Germinal center (tissue), 1 donor: ENCODE results near the gene RAB17.

Experiments
- DNase-seq: peaks from one replicate; pipeline ENCODE4 v3.0.0; 2012; ENCODE audit warnings: mixed read lengths, low spot score

RAB17 gene

DNA sequence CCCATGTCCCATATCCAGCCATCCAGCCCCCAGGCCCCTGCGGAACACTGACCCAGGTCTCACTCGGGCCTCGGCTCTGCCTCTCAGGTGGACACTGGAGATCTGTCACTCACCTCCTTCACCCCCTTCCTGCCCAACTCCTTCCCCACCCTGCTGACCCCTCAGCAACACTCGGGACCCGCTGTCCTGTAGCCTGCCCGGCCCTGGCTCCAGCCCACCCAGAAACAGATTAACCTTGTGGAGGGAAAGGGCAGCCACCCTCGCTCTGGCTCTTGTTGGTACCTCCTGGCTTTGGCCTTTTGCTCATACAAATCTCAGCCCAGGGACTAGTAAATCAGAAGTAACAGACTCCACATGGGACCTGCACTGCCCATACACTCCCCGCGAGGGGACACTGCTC lies 53.9 kb downstream of the RAB17 start:
- DNase-seq = no peak

DNA sequence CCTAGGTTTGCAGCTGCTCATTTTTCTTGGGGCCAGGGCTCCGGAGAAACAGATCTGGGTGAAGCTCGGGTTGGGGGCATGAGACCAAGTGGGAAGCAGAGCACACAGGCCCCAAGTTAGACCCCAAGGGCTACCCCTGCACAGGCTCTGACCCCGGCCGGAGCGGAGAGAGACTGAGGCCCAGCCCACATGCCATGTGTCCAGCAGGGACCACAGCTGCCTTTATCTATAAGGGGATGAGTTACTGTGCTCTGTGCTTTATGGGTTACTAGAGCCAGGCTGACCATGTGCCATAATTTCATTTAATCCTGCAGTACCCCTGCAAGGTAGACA lies 54.5 kb downstream of the RAB17 start:
- DNase-seq = no peak

DNA sequence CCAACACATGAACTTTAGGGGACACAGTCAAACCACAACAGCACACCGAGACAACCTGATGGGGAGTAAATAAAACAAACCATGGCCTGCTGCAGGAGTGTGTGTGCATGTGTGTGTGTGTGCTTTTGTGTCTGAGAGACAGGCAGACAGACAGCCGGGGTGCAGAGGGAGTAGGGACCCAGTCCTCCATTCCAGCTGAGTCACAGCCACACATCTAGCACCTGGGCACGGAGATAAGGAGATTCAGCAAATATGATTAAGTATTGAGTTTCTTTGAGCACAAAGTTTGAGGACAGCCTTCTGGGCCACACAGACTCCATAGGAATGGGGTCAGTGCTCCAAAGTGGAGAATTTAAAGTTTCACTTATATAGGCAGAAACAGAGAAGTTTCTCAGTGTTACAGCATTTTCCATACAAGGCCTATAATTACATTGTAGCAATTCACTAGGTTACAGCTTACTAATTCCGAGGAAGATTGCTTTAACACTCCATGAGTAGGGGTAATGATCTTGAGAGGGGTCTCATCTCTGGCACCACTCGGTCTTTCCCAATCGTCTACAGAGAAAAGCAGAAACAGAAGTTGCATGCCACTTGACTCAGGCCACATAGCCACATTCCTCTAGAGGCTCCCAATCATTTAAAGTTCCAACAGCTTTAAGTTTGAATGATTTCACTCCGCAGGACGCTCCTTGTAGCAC lies 55.0 kb downstream of the RAB17 start:
- DNase-seq = no peak

DNA sequence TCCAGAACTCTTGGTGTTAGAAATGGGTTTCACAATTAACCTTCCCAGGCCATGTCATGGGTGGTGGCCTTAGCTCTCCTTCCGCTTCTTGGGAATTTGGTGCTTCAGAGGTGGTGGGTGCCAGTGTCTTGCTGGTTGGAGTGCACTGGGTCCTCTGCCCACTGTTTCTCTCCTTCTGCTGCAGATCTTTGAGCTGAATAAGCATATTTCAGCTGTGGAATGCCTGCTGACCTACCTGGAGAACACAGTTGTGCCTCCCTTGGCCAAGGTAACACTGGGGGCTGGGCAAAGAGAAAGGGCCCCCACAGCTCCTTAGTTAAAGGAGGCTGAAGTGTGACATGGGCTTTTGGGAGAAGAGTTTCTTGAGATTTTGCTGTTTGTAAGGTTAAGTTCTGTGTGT lies 56.2 kb downstream of the RAB17 start:
- no peak for DNase-seq

DNA sequence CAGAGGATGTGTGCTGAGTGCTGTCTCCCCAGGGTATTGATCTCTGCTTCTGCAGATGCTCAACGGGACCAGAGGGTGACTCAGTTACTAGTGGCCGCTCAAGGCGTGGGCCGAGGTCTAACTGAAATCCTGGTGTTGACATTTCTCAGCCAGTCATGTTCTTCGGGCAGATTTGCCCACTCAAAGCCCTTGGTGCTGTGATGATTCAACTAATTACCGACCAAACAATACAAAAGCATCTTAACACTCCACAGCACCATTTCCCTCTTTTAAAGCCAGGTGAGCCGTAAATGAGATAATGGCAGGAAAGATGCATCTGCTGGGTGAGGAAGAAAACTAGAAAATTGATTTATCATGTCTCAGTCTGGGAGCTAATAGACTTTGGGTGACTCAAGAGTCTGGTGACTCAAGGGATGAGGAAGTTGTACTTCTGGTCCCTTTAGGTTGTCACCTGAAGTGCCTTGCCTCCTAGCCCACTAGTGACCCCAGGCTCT lies 56.8 kb downstream of the RAB17 start:
- DNase-seq = no peak

DNA sequence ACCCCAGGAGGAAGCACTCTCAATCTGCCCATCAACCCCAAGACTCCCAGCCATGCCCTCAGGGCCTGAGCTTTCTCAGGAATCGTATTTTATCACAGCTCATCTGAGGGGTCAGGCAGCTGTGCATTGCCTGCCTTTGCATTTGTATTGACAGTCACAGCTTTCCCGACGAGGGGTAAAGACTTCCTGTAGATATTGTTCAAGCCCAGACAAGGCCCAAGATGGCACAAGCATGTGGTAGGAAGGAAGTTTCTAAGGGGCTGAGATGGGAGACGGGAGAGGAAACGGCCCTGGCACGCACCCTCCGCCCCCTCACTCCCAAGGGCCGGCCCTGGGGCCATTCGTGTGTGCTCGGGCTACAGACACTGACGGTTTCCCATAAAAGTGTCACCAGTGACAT lies 58.4 kb downstream of the RAB17 start:
- no peak for DNase-seq

DNA sequence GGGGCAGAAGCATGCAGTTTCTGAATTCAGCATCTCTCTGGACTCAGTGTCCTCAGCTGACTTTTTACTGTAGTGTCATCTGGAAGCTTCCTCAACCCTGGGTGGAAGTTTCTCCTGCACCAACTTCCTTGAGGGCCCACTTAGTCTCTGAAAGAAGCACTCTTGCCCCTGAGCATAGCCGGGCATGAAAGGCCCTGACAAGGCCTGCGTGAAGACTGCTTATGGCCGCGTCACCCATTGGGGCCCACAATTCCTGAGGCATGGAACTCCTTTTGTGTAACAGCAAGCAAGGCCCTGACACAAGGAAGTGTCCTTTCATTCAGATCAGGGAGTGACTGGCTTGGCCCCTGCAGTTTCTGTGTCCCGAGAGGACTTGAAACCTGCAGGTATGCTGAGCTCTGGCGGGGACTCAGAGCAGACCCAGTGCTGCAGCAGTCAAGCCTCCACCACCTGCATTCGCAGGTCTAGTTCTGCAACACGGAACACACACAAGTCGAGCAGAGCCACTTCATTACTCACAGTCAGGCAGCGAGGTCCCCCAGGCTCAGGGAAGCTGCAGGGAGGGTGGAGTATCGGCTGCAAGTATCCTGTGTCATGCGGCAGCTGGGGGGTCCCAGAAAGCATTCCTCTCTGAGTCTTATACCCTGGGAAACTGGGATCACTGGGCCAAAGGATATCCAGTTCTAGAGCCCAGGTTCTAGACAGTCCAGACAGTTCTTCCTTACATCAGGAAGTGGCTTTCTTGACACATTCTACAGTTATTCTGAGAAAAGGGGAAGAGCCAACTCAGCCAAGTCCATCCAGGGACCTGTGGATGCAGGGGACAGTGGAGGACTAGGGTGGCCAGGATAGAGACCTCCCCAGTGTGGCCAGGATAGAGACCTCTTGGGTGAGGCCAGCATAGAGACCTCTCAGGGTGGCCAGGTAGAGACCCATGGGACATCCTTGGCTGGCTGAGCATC lies 59.8 kb downstream of the RAB17 start:
- no peak for DNase-seq

DNA sequence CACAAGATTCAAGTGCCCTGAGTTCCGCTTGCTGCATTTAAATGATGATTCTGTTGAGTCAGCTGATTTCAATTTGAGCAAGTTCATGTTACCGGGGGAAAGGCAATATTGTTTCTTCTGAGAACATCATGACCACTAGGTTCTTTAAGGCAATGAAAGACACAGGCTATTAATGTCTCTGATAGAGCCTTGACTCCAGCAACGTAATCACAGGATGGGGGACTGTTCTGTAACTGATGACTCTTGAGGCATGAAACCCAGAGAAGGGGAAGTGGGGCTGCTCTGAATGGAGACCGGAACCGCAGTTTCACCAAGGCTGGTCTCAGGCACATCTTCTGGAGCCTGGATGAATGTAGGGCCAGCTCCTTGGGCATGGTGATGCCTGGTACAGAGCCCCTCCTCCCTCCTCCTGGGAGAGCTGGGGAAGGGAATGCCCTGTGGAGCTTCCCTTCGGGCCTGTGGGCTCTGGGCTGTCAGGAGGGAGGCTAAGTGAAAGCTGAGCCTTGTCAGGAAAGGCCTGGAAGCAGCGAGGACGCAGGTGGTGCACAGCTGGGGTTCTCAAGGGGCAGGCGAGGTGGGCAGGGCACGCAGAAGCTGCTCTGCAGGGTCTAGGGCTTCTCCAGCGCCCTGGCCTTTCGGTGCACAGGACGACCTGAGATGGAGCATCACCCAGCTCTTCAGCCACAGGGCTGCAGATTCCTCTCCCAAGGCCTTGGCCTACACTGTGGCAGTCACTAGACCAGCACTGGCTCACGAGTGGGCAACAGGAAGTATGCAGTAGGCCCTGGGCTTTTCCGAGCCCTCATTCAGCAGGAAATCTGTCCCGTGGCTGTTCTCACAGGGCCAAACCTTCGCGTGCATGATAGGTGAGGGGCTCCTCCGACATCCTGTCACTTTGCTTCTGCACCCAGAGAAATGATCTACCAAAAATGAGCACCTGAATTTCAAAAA lies 60.8 kb downstream of the RAB17 start:
- peak; percentile 54 for DNase-seq

DNA sequence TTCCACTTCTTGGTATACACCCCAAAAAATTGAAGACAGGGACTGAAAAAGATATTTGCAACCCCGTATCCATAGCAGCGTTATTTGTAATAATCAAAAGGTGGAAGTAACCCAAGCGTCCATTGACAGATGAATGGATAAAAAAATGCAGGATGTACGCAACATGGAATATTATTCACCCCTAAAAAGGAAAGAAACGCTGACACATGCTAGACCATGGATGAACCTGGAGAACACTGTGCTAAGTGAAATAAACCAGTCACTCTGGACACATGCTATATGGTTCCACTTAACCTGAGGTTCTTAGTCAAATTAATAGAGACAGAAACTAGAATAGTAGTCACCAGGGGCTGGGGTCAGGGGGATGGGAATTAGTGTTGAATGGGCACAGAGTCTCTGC lies 62.8 kb downstream of the RAB17 start:
- DNase-seq = no peak

DNA sequence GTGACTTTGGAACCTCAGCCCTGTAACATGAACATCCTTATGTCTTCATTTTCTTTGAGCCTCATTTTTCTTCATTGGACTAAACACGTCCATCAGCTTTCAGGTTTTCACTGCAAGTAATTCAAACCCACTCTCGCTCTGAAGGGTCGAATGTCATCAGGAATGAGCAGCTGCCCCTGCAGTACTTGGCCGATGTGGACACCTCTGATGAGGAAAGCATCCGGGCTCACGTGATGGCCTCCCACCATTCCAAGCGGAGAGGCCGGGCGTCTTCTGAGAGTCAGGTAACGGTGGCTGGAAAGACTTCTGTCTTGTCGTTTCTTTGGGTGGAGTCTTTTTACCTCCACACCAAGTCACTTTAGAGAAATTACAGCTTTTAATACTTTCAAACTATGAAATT lies 63.3 kb downstream of the RAB17 start:
- DNase-seq = no peak

DNA sequence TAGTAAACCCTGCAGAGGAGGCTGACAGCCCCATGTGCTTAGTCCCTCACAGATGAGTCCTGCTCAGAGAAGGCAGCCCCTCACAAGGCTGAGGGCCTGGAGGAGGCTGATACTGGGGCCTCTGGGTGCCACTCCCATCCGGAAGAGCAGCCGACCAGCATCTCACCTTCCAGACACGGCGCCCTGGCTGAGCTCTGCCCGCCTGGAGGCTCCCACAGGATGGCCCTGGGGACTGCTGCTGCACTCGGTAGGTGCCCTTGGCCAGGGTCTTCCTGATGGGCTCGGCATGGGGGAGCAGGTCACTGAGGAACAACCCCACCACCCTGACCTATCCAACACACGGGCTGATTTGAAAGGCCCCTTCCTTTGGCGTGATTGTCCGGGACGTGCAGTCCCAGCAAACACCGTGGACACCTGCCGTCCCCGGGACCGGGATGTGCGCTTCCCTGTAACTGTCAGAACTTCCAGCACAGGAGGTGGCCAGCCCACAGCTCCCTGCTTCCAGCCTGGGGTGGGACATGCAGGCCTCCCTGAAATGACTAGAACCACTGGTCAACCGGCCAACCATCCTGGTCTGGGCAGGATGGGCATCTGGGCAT lies 64.9 kb downstream of the RAB17 start:
- DNase-seq = no peak

DNA sequence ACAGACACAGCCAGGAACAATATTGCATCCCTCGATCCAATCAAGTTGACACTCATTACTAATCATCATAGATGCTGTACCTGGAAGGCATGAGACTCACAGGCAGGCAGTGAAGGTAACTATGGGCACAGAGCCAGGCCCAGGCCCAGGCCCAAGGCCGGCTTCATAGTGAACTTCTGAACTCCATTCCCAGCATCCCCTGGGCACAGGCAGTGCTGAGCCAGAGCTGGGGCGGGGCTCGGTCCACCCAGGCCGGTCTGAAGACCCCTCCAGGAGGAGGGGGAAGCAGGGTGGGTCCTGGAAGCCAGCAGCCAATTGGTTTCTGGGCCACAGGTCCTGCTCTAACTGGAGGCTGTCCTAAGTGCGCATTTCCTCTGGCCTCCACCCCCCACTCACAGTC lies 65.9 kb downstream of the RAB17 start:
- no peak for DNase-seq
